NCI-H526 treated with DMSO at 0.1 percent for 48 hours (cell line): ENCODE data around the gene PLRG1.

Experiments used
- DNase-seq: peaks from one replicate; lab custom pipeline; 2025; lab: John Stamatoyannopoulos, UW

PLRG1 gene

GRCh38 chr4:154517591-154517990 is 32.6 kb downstream of the PLRG1 start:
- no peak for DNase-seq

GRCh38 chr4:154516318-154517029 is 33.7 kb downstream of the PLRG1 start:
- no peak for DNase-seq

- no peak for DNase-seq
Observed at GRCh38 chr4:154511981-154512380, 38.2 kb downstream of the PLRG1 start.

DNA sequence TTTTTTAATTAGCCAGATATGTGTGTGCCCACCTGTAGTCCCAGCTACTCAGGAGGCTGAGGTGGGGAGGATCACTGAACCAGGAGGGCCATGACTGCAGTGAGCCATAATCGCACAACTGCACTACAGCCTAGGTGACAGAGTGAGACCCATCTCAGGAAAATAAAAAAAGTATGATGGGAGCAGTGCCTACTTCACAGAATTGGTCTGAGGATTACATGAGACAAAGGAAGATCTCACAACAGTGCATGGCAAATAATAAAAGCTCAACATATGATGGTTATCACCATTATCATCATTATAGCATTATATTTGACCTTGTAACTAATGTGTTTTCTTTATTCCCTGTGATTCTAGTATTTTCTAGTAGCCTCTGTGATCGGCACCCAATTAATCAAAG is 38.7 kb downstream of the PLRG1 start:
- DNase-seq: no peak

DNA sequence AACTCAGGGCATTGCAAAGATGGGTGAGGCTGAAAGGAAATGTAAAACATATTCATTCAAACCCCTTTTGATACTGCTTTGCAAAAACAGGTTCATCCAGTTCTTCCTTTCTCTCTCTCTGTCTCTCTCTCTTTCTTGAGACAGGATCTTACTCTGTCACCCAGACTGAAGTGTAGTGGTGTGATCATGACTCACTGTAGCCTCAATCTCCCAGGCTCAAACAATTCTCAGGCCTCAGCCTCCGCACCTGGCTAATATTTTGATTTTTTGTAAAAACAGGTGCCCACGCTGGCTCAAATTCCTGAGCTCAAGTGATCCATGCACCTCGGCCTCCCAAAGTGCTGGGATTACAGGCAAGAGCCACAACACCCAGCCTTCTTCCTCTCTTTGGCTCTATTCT is 43.0 kb downstream of the PLRG1 start:
- DNase-seq: no peak

DNA sequence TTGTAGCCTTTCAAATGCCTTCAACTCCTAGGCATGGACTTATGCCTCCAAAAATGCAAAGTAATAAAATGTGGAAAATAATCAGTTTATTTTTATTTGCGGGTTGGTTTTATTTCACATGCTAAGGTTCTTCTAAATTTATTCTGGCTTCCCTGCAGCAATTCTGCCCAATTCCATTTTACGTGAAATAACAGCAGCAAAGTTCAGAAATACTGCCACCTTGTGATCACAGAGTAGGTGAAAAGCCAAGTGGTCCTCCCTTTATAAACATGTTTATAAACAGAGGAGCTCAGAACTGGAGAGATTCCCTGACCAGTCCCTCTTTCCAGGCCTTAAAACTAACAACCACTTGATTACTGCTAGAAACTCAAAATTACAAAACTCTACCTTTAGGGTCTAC is 43.9 kb downstream of the PLRG1 start:
- peak; percentile 52 for DNase-seq

GRCh38 chr4:154503598-154503997 is 46.6 kb downstream of the PLRG1 start:
- peak; percentile 30 for DNase-seq

DNA sequence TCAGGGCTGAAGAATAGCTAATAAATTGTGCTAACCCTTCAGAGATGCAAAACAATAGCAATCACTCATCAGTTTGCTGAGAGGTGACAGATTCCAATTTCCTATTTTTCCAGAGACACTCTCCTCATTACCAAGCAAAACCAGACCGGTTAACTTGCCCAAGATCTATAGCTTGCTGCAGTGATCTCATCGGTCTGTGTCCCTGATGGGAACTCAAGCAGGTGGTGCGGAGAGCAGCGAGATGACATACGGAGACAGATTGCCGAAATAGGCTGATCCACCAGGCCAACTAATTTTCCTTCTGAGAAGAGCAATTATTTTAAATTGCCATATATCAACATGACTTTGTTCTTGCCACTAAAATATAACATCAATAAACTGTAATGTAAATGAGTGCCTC is 48.1 kb downstream of the PLRG1 start:
- DNase-seq: no peak

DNA sequence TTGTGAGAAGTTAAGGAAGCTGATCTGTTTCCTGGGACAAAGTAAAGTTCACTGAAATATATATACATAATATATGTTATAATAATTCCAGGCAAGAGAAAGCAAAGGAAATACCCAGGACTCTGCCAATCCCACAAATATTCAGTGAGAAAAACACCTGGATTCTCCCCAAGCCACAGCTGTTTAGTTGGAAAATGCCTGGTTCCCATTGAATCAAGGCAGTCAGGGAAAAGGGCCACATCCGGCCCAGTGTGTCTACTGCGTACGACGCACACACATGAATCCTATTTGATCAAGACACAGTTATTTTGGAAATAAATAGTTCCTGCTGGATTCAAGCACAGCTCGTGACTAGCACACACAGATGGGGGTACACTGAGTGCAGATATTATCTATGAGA is 52.3 kb downstream of the PLRG1 start:
- no peak for DNase-seq

DNA sequence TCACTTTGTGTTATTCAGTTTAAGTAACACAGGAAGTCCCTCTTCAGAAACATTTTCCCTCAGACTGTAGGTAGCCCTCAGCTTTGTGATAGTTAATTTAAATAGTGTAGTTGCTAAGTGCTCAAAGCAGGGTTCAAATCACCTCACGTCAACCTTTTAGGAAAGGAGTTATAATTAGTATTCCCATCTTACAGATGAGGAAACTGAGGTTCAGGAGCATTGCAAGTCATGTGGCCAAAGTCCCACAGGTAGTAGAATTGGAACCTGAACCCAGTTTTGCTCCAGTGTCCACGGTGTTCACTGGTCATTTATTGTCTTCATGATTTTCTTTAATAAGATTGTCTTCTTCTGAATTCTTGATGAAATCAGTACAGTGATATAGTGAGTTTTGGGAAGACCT is 54.3 kb downstream of the PLRG1 start:
- DNase-seq: no peak

GRCh38 chr4:154492288-154492687 is 57.9 kb downstream of the PLRG1 start:
- no peak for DNase-seq

DNA sequence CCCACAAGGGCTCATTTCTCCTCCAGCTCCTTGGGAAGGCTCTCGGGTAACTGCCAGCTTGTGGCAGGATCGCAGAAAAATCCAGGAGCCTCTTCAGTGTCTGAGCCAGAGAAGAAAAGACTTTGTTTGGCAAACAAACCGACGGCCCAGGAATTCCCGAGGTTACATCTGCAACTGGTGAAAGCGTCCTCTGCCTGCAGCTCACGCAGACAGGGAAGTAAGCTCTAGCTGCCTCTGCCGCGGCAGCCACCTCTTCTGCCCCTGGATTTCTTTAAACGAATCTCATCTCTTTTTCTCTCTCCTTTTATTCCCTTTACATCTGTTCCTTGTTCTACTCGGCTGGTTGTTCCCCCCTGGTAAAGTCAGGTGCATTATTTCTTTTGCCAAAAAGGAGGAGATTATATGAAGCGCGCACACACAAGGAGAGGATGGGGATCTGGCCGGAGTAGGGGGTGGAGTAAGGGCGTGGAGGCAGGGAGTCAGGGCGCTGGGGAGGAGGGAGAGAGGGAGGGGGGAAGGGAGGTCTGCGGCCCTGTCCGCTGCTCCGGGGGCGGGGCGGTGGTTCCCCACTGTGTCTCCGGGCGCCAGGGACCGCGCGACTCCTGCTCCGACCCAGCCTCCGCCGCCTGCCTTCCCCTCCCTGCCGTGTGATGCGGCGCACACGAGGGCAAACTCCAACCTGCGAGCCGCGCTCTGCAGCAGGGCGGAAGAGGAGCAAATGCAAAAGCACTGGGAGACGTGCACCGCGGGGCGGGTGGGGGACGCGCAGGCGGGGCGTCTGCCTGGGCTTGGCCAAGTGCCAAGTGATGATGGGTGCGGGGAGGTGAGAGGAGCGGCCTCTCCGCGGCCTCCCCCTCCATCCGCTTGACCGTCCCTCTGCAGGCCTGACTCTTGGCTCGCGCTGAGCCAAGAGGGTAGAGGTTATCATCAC is 58.6 kb downstream of the PLRG1 start, which contains the start of gene DCHS2:
Gene DCHS2, minus strand, starts transcription at position 459 of the 931 bp plus-strand sequence. Its CDS starts 444 bp downstream, at position 15.
- peak; percentile 77 for DNase-seq

GRCh38 chr4:154490583-154491340 is 59.4 kb downstream of the PLRG1 start:
- DNase-seq: no peak

DNA sequence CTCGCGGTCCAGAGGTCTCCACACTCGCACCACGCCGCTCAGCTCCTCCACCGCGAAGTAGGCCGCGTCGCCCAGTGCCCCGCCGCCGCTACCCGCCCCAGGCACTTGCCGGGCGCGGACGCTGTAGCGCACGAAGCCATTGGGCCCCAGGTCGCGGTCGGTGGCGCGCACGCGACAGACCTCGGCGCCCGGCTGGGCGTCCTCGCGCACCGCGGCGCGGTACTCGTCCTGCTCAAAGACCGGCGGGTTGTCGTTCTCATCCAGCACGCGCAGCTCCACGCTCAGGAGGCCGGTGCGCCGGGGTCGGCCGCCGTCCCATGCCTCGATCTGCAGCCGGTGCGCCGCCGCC is 60.0 kb downstream of the PLRG1 start:
- no peak for DNase-seq

DNA sequence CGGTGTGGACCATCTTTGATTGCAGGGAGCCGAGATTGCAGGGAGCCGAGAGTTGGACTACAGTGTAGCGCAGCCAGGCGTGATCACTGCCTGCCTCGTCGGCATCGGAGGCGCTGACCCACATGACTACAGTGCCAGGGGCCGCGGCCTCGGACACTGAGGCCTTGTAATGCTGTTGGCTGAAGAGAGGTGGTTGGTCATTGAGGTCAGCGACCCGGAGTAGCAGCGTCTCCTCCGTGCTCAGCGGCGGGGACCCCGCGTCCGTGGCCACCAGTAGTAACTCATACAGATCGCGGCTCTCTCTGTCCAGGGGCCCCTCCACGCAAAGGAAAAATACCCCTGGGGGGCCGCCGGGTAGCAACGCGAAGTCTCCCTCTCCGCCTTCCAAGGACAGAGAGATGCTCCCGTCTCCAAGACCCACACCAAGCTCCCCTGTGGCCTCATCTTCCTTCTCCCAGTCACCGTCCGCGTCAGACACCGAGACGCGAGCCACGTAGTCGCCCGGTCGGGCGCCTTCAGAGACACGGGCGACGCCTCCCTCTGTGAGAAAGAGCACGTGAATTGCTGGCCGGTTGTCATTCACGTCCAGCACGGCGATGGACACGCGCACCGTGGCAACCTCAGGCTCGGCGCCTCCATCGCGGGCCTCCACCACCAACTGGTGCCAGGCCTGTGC is 60.5 kb downstream of the PLRG1 start:
- DNase-seq: no peak

- no peak for DNase-seq
Observed at GRCh38 chr4:154487145-154487544, 63.1 kb downstream of the PLRG1 start.

DNA sequence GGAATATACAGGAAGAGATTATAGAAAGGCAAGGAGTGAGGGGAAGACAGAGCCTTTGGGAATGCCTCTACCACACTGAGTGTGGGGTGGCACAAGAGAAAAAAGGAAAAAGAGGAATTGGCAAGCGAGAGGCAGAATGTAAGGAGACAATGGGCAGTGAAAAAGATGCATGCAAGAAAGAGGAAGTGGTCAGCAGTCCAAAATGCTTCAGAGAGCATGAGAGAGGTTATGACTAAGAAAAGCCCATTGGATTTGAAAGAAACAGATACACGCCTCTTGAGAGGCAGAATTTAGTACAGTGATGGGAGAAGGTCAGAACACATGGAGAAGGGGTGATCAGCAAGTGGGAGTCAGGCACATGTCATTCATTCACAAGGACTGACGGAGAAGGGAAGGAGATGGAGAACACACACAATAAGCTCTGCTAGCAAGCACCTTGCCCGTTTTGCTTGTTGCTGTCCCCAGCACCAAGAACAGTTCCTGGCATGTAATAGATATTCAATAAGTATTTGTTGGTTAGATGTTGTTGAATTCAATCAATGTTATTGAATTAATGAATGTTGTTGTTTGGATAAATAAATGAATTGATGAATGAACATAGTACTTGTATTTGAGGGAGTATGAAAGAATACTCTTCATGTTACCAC is 65.0 kb downstream of the PLRG1 start:
- no peak for DNase-seq
